Aorta (tissue), 5 donors: ENCODE data around the gene TMEM253. TPM values are rescaled to one million over a fixed set of nuclear protein-coding genes. Genes with fewer than 3 reads are reported as not detected.

Experiments used
- ATAC-seq: fragments of 200-7000 bp; cut with Tn5 transposase; one replicate; pipeline ENCODE4 v1.9.1; 2022; ENCODE audit warnings: moderate library complexity; ENCODE audit not compliant: low FRiP score
- DNase-seq, 2 donors: peaks; one replicate each; pipeline ENCODE4 v3.0.0-alpha.2; 2020
- H3K27ac ChIP-seq, 2 donors: one replicate each; pipeline ENCODE4 v1.5.1; 2013; ENCODE audit warnings: low read length in 2 of 2, mild to moderate bottlenecking in 2 of 2, moderate library complexity in 2 of 2, control low read depth in 1 of 2, inconsistent platforms in 1 of 2, low read depth in 1 of 2
- H3K27me3 ChIP-seq, 2 donors: one replicate each; pipeline ENCODE4 v1.6.1; 2013; ENCODE audit warnings: control low read depth in 1 of 2, low read length in 1 of 2, mild to moderate bottlenecking in 1 of 2, moderate library complexity in 1 of 2; ENCODE audit not compliant: insufficient read depth in 2 of 2, control insufficient read depth in 1 of 2
- H3K36me3 ChIP-seq, 2 donors: one replicate each; pipeline ENCODE4 v1.6.1; 2013; ENCODE audit warnings: control low read depth in 1 of 2, low read length in 1 of 2, mild to moderate bottlenecking in 1 of 2; ENCODE audit not compliant: insufficient read depth in 2 of 2, control insufficient read depth in 1 of 2
- H3K4me1 ChIP-seq, 2 donors: one replicate each; pipeline ENCODE4 v1.6.1; 2013; ENCODE audit warnings: low read length in 2 of 2, control low read depth in 1 of 2, mild to moderate bottlenecking in 1 of 2, moderate library complexity in 1 of 2; ENCODE audit not compliant: insufficient read depth in 2 of 2, control insufficient read depth in 1 of 2
- H3K4me3 ChIP-seq, 2 donors: one replicate each; pipeline ENCODE4 v1.5.1; 2013; ENCODE audit warnings: low read length in 2 of 2, control low read depth in 1 of 2, mild to moderate bottlenecking in 1 of 2
- H3K9me3 ChIP-seq: one replicate; pipeline ENCODE4 v1.6.1; 2013; ENCODE audit warnings: mild to moderate bottlenecking, low read length; ENCODE audit not compliant: control insufficient read depth
- WGBS, 2 donors: extraction: QIAGEN DNeasy Blood & Tissue Kit; methylation state at CpG; one replicate each; pipeline ENCODE4 v1.1.7; 2013; 5-methylcytosine and 5-hydroxymethylcytosine counted together
- intact Hi-C, 2 donors: fragments of 100-400 bp; cut with DNase I; formaldehyde crosslinking; loops; one replicate each; pipeline versions ENCODE4 v1.14.2 to v1.15.0; 2022
- polyA plus RNA-seq, 2 donors: library from polyadenylated mRNA; stranded (reverse); fragments of 200-250 nt; gene quantifications; one replicate each; pipeline ENCODE4 v1.2.3, GENCODE V29; 2013
- total RNA-seq, 2 donors: library from RNA; stranded (reverse); fragmentation: NEBNext Ultra II Directional; extraction: Animal tissue kit (Norgen Biotek cat#: 25700); gene quantifications; one replicate each; pipeline ENCODE4 v1.2.1, GENCODE V29; 2021
- donor health status: healthy with polysubstance abuse.
- donor health status: Bipolar disorder and iron deficiency.
- donor health status: DM: no; HTN: no; CAD: no.
- donor health status: DM: no; HTN: no; CAD: no.
- donor health status: DM: yes; HTN: yes; CAD: no.

The TMEM253 gene
- total and polyA plus RNA-seq, 4 donors: 0.64 to 6.4 TPM; not detected in 2

DNA sequence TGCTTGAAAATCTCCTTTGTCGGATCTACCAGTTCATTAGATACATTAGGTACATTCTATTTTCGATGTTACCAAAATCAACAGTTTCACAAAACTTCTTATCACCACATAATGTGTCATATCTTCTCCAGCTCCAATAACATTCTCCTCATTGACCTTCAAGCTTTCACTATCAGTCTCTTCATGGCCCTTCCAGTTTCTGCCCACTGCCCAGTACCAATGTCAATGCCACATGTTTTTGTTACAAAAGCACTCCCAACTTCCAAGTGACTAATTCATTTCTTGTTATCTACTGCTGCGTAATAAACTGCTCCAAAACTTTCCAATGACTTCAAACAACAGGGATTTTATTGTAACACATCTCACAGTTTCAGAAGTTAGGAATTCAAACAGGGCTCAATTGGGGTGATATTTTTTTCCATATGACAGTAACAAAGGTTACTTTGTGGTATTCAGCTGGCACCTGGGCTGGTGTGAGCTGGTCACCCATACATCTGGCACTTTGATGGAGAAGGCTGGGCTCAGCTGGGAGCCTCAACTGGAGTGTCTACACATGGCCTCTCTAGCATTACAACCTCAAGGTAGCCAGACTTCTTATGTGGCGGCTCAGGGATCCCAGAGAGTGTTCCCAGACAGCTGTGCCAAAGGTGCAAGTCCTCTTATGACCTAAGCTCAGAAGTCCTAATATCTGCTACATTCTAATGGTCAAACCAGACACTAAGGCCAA is 48.9 kb downstream of the TMEM253 start:
- Histone ChIP-seq H3K27me3 (peaks cover 0 to 2% of the 10 kb centered on the region in 2 donors), H3K36me3 (no peaks in the 10 kb centered on the region), H3K9me3 (peaks cover 4% of the 10 kb centered on the region), H3K4me3 (no peak overlapping the region), H3K27ac (no peak overlapping the region), H3K4me1 (no peaks in the 10 kb centered on the region)
- ATAC-seq: no peak
- WGBS, 2 donors: 74 to 76% methylated on average over 4 of the region's 4 CpGs
- intact Hi-C loops: no loop called here
- DNase-seq: no peak

Other genes with a start within 250 kb of the TMEM253 start
- under 1 TPM in 1 of 2 donors, not detected in 1; 0.57 TPM for gene RNASE3, start 209.7 kb upstream of the TMEM253 start, total RNA-seq
- gene RNASE3, start 209.7 kb upstream of the TMEM253 start, polyA plus RNA-seq: not detected
- gene RNASE2, start 145.6 kb upstream of the TMEM253 start, total RNA-seq: 1 to 10 TPM; 4.5 to 5.8 TPM
- gene RNASE2, start 145.6 kb upstream of the TMEM253 start, polyA plus RNA-seq: 1 to 10 TPM; 2.8 to 3.3 TPM
- 10 to 100 TPM; 33.5 to 57.0 TPM for gene METTL17, start 111.1 kb upstream of the TMEM253 start, total RNA-seq
- 10 to 100 TPM; 20.0 to 88.6 TPM for gene METTL17, start 111.1 kb upstream of the TMEM253 start, polyA plus RNA-seq
- gene SLC39A2, start 101.8 kb upstream of the TMEM253 start, total RNA-seq: not detected
- gene SLC39A2, start 101.8 kb upstream of the TMEM253 start, polyA plus RNA-seq: not detected
- gene NDRG2, start 76.0 kb upstream of the TMEM253 start, total RNA-seq: 100 to 1,000 TPM in 1 of 2 donors, 10 to 100 TPM in 1; 68.7 to 107 TPM
- gene NDRG2, start 76.0 kb upstream of the TMEM253 start, polyA plus RNA-seq: 100 to 1,000 TPM in 1 of 2 donors, 10 to 100 TPM in 1; 83.6 to 196 TPM
- not detected for gene TPPP2, start 70.8 kb upstream of the TMEM253 start, total RNA-seq
- not detected for gene TPPP2, start 70.8 kb upstream of the TMEM253 start, polyA plus RNA-seq
- not detected for gene RNASE13, start 66.3 kb upstream of the TMEM253 start, total RNA-seq
- under 1 TPM in 1 of 2 donors, not detected in 1; 0.18 TPM for gene RNASE13, start 66.3 kb upstream of the TMEM253 start, polyA plus RNA-seq
- not detected for gene RNASE7, start 58.7 kb upstream of the TMEM253 start, total RNA-seq
- not detected for gene RNASE7, start 58.7 kb upstream of the TMEM253 start, polyA plus RNA-seq
- not detected for gene RNASE8, start 43.2 kb upstream of the TMEM253 start, total RNA-seq
- gene RNASE8, start 43.2 kb upstream of the TMEM253 start, polyA plus RNA-seq: under 1 TPM in 1 of 2 donors, not detected in 1; 1.00 TPM
- gene ARHGEF40, start 30.8 kb upstream of the TMEM253 start, total RNA-seq: 10 to 100 TPM; 40.5 to 68.3 TPM
- 10 to 100 TPM in 1 of 2 donors, 1 to 10 TPM in 1; 5.4 to 24.3 TPM for gene ARHGEF40, start 30.8 kb upstream of the TMEM253 start, polyA plus RNA-seq
- 10 to 100 TPM; 33.0 to 41.3 TPM for gene ZNF219, start 2.4 kb upstream of the TMEM253 start, total RNA-seq
- gene ZNF219, start 2.4 kb upstream of the TMEM253 start, polyA plus RNA-seq: 10 to 100 TPM; 24.5 to 39.4 TPM
- not detected for gene OR5AU1, start 55.0 kb downstream of the TMEM253 start, total RNA-seq
- not detected for gene OR5AU1, start 55.0 kb downstream of the TMEM253 start, polyA plus RNA-seq
- gene HNRNPC, start 168.4 kb downstream of the TMEM253 start, total RNA-seq: 100 to 1,000 TPM; 257 to 313 TPM
- 100 to 1,000 TPM; 260 to 378 TPM for gene HNRNPC, start 168.4 kb downstream of the TMEM253 start, polyA plus RNA-seq
- gene RPGRIP1, start 179.0 kb downstream of the TMEM253 start, total RNA-seq: 1 to 10 TPM in 1 of 2 donors, under 1 TPM in 1; 0.39 to 2.3 TPM
- under 1 TPM in 1 of 2 donors, not detected in 1; 0.25 TPM for gene RPGRIP1, start 179.0 kb downstream of the TMEM253 start, polyA plus RNA-seq